Mucosa of descending colon (tissue), 3 donors: ENCODE measurements around the gene SLC35F4. TPM values are rescaled to one million over a fixed set of nuclear protein-coding genes. Genes with fewer than 3 reads are reported as not detected.

Source experiments
- ATAC-seq: fragments of 200-7000 bp; cut with Tn5 transposase; one replicate; pipeline ENCODE4 v1.9.1; 2020; ENCODE audit warnings: mild to moderate bottlenecking, moderate library complexity
- DNase-seq, 3 donors: peaks; one replicate each; pipeline ENCODE4 v3.0.0-alpha.2; 2020
- H3K36me3 ChIP-seq: fragments of 200-600 bp; one replicate; pipeline ENCODE4 v1.8.0; 2021; ENCODE audit warnings: low read depth, mild to moderate bottlenecking
- H3K4me1 ChIP-seq: fragments of 200-600 bp; one replicate; pipeline ENCODE4 v1.8.0; 2021; ENCODE audit warnings: low read depth, mild to moderate bottlenecking
- H3K4me3 ChIP-seq: fragments of 200-600 bp; one replicate; pipeline ENCODE4 v1.8.0; 2021; ENCODE audit warnings: mild to moderate bottlenecking
- H3K9me3 ChIP-seq: fragments of 200-600 bp; one replicate; pipeline ENCODE4 v1.8.0; 2021; ENCODE audit warnings: mild to moderate bottlenecking
- intact Hi-C, 2 donors: fragments of 100-400 bp; cut with DNase I in 1 of 2; cut with micrococcal nuclease in 1 of 2; formaldehyde crosslinking; loops; one replicate each; pipeline versions ENCODE4 v1.11.0 to v1.11.1; 2022; cut with DNase I, micrococcal nuclease
- total RNA-seq, 3 donors: library from RNA; stranded (reverse); fragmentation: NEBNext Ultra II Directional in 2 of 3; extraction: Animal tissue kit (Norgen Biotek cat#: 25700) in 2 of 3; gene quantifications; one replicate each; pipeline versions ENCODE4 v1.2.1 to v1.2.4, GENCODE V29; 2021 to 2023
- TF ChIP-seq, protein P1 (sequence below): fragments of 200-600 bp; IDR thresholded peaks from one replicate; pipeline ENCODE4 v1.8.0; 2022; ENCODE audit warnings: antibody characterized with exemption, mild to moderate bottlenecking
- donor health status: DM: no; HTN: no; CAD: no; lungs with moderate emphysema.
- donor health status: DM: no; HTN: no; CAD: no.
- donor health status: DM: no; HTN: yes; CAD: no.

Gene SLC35F4
- total RNA-seq, 3 donors from 2014 or later = not detected

GRCh38 chr14:57637901-57638300 is 228.0 kb downstream of the SLC35F4 start:
- no peak overlapping the region for H3K4me3 ChIP-seq
- TF ChIP-seq, protein P1, sequence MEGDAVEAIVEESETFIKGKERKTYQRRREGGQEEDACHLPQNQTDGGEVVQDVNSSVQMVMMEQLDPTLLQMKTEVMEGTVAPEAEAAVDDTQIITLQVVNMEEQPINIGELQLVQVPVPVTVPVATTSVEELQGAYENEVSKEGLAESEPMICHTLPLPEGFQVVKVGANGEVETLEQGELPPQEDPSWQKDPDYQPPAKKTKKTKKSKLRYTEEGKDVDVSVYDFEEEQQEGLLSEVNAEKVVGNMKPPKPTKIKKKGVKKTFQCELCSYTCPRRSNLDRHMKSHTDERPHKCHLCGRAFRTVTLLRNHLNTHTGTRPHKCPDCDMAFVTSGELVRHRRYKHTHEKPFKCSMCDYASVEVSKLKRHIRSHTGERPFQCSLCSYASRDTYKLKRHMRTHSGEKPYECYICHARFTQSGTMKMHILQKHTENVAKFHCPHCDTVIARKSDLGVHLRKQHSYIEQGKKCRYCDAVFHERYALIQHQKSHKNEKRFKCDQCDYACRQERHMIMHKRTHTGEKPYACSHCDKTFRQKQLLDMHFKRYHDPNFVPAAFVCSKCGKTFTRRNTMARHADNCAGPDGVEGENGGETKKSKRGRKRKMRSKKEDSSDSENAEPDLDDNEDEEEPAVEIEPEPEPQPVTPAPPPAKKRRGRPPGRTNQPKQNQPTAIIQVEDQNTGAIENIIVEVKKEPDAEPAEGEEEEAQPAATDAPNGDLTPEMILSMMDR = no peak
- no peaks in the 10 kb centered on the region for H3K36me3 ChIP-seq
- intact Hi-C loops = no loop called here
- no peaks in the 10 kb centered on the region for H3K9me3 ChIP-seq
- H3K4me1 ChIP-seq = no peaks in the 10 kb centered on the region
- ATAC-seq (no peak), DNase-seq (no peak)

DNA sequence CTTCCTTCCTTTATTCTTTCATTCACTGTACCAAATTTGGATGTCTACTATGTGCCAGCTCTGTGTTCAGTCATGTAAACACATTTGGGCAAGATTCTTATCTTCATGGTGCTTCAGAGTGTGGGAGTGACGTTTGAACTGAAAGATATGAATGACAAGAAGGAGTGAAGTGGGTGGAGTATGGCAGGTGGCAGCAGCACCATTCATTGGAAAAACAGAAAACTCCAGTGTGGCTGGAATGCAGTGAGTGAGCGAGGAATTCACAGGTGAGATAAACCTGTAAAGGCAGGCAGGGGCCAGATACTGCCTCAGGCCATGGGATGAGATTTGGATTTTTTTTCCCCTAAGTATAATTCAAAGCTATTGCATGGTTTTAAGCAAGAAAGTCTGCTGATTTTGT is 231.6 kb downstream of the SLC35F4 start:
- ATAC-seq = no peak
- Histone ChIP-seq H3K4me3 (no peak overlapping the region), H3K9me3 (no peaks in the 10 kb centered on the region), H3K4me1 (no peaks in the 10 kb centered on the region), H3K36me3 (no peaks in the 10 kb centered on the region)
- no peak for DNase-seq
- TF ChIP-seq, protein P1 = no peak
- intact Hi-C loops = no loop called here

DNA sequence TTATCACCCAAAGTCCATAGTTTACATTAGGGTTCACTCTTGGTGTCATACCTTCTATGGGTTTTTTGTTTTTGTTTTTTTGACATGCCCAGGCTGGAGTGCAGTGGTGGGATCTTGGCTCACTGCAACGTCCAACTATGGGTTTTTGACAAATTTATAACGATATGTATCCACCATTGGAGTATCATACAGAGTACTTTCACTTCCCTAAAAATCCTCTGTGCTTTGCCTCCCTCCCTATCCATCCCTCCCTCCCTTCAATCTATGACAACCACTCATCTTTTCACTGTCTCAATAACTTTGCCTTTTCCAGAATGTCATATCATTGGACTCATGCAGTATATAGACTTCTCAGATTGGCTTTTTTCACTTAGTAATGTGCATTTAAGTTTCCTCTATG is 233.2 kb downstream of the SLC35F4 start:
- DNase-seq = no peak
- Histone ChIP-seq H3K36me3 (no peaks in the 10 kb centered on the region), H3K4me1 (no peaks in the 10 kb centered on the region), H3K4me3 (no peak overlapping the region), H3K9me3 (no peaks in the 10 kb centered on the region)
- intact Hi-C loops = no loop called here
- TF ChIP-seq, protein P1 = no peak
- no peak for ATAC-seq

GRCh38 chr14:57617510-57617909 is 248.4 kb downstream of the SLC35F4 start:
- TF ChIP-seq, protein P1 = no peak
- DNase-seq (no peak), ATAC-seq (no peak)
- H3K9me3 ChIP-seq = no peaks in the 10 kb centered on the region
- H3K36me3 ChIP-seq = no peaks in the 10 kb centered on the region
- no peaks in the 10 kb centered on the region for H3K4me1 ChIP-seq
- no peak overlapping the region for H3K4me3 ChIP-seq
- intact Hi-C loops = no loop called here

GRCh38 chr14:57612946-57613345 is 252.9 kb downstream of the SLC35F4 start:
- Histone ChIP-seq H3K36me3 (no peaks in the 10 kb centered on the region), H3K4me1 (no peaks in the 10 kb centered on the region), H3K4me3 (no peak overlapping the region), H3K9me3 (no peaks in the 10 kb centered on the region)
- TF ChIP-seq, protein P1 = no peak
- intact Hi-C loops = no loop called here
- DNase-seq = no peak
- ATAC-seq = no peak

DNA sequence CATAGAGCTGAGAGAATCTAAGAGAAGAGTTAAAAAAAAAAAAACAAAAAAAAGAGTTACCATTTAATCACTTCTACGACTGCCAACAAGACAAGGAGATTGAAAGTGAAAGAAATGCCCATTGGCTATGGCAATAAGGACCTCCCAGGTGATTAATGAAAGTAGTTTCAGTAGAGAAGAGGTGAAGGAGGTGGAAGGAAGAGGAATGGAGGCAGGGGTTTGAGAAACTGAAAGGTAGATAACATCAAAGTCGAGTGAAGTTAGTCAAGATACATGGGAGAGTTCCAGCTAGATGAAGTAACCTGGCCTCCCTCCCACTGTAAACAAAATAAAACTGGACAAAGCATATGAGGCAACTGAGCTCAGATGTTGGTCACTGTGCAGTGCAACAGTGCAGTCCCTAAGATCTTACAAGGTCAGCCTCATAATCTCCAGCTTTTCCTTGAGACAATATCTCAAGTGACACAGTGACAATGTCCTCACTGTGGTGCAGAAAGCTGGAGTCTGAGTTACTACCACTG is 254.3 kb downstream of the SLC35F4 start:
- ATAC-seq (no peak), DNase-seq (no peak)
- Histone ChIP-seq H3K4me3 (no peak overlapping the region), H3K4me1 (no peaks in the 10 kb centered on the region), H3K36me3 (no peaks in the 10 kb centered on the region), H3K9me3 (no peaks in the 10 kb centered on the region)
- TF ChIP-seq, protein P1 = no peak
- intact Hi-C loops = no loop called here
